ENCODE results near the gene PRPF40A. TPM values are rescaled to one million over a fixed set of nuclear protein-coding genes. Genes with fewer than 3 reads are reported as not detected.
A peak's percentile ranks its signal among the peaks of the same experiment; 100 is the strongest.

The PRPF40A gene
- total and polyA plus RNA-seq, 8 donors = 8.7 to 44.7 (median 26.1) TPM

GRCh38 chr2:152716805-152717227, 445 bp downstream of the PRPF40A start:
- Histone ChIP-seq H3K27ac (peak overlapping the region; percentile 95 to 99 (median 98)), H3K4me3 (peak overlapping the region; percentile 62 to 96 (median 92)), H3K9me3 (no peaks in the 10 kb centered on the region), H3K27me3 (no peaks in the 10 kb centered on the region), H3K4me1 (peaks cover 7 to 21% (median 20%) of the 10 kb centered on the region in 3 donors), H3K36me3 (no peaks in the 10 kb centered on the region)
- WGBS, 2 donors = 0% methylated on average over 13 of the region's 13 CpGs
- peak in 2 of 6 donors; percentile 22 to 24 for DNase-seq
- no peak for ATAC-seq
- no peak for TF ChIP-seq CTCF (IDR thresholded peaks at IDR 0.05)
- no peak for FAIRE-seq
- intact Hi-C loops (cut with DNase I) = no loop called here

GRCh38 chr2:152715854-152716428, 1.3 kb downstream of the PRPF40A start:
- Histone ChIP-seq H3K36me3 (no peaks in the 10 kb centered on the region), H3K4me1 (peaks cover 7 to 21% (median 20%) of the 10 kb centered on the region in 3 donors), H3K9me3 (no peaks in the 10 kb centered on the region), H3K27ac (no peak overlapping the region), H3K4me3 (peak overlapping the region; percentile 62 to 96 (median 92)), H3K27me3 (no peaks in the 10 kb centered on the region)
- no peak for FAIRE-seq
- intact Hi-C loops (cut with DNase I) = no loop called here
- DNase-seq = no peak
- TF ChIP-seq CTCF (IDR thresholded peaks at IDR 0.05) = no peak
- ATAC-seq = no peak
- 13 to 15% methylated on average over 8 of the region's 8 CpGs for whole genome bisulfite sequencing, 2 donors

GRCh38 chr2:152715112-152715511, 2.1 kb downstream of the PRPF40A start:
- 70 to 83% methylated on average over 1 of the region's 1 CpG for WGBS, 2 donors
- Histone ChIP-seq H3K4me1 (peaks cover 7 to 21% (median 20%) of the 10 kb centered on the region in 3 donors), H3K9me3 (no peaks in the 10 kb centered on the region), H3K4me3 (no peak overlapping the region), H3K27ac (no peak overlapping the region), H3K27me3 (no peaks in the 10 kb centered on the region), H3K36me3 (no peaks in the 10 kb centered on the region)
- intact Hi-C loops (cut with DNase I) = no loop called here
- TF ChIP-seq CTCF (IDR thresholded peaks at IDR 0.05) = no peak
- DNase-seq (no peak), FAIRE-seq (no peak), ATAC-seq (no peak)

- Histone ChIP-seq H3K4me3 (no peak overlapping the region), H3K9me3 (no peaks in the 10 kb centered on the region), H3K4me1 (peaks cover 0 to 7% (median 6%) of the 10 kb centered on the region in 3 donors), H3K27me3 (no peaks in the 10 kb centered on the region), H3K27ac (no peak overlapping the region), H3K36me3 (no peaks in the 10 kb centered on the region)
- intact Hi-C loops (cut with DNase I) = no loop called here
- FAIRE-seq = no peak
- no peak for DNase-seq
- 56 to 58% methylated on average over 2 of the region's 2 CpGs for WGBS, 2 donors
- TF ChIP-seq CTCF (IDR thresholded peaks at IDR 0.05) = no peak
- no peak for ATAC-seq
Observed at GRCh38 chr2:152710713-152711112, 6.5 kb downstream of the PRPF40A start.

GRCh38 chr2:152708742-152709141, 8.5 kb downstream of the PRPF40A start:
- no peak for ATAC-seq
- TF ChIP-seq CTCF (IDR thresholded peaks at IDR 0.05) = no peak

More at GRCh38 chr2:152708742-152709141, 8.5 kb downstream of the PRPF40A start:
- DNase-seq (no peak), FAIRE-seq (no peak)
- H3K36me3 ChIP-seq = no peaks in the 10 kb centered on the region
- H3K27me3 ChIP-seq = no peaks in the 10 kb centered on the region
- no peaks in the 10 kb centered on the region for H3K9me3 ChIP-seq
- intact Hi-C loops (cut with DNase I) = no loop called here
- WGBS, 2 donors = 93 to 96% methylated on average over 2 of the region's 2 CpGs
- H3K4me1 ChIP-seq = no peaks in the 10 kb centered on the region
- H3K4me3 ChIP-seq = no peak overlapping the region
- H3K27ac ChIP-seq = no peak overlapping the region
